ENCODE data around the gene UBE2G1.
"Not testable (repeated sequence)": the region's sequence is repeated elsewhere in the genome, so short reads cannot be mapped to it uniquely, and the experiment has no call there.

Gene UBE2G1

GRCh38 chr17:4394208-4395110 lies 28.0 kb upstream of the UBE2G1 start:
- Histone ChIP-seq H3K27ac (ENCODE audit: low read length) (no peak overlapping the region), H3K27me3 (ENCODE audit: low read depth, low read length) (no peaks in the 10 kb centered on the region), H3K9me3 (ENCODE audit: control insufficient read depth in 1 of 2, low read length in 2 of 2) (no peaks in the 10 kb centered on the region), H3K36me3 (ENCODE audit: control insufficient read depth in 1 of 2, insufficient read depth in 2 of 2, low read length in 2 of 2) (no peaks in the 10 kb centered on the region), H3K4me1 (ENCODE audit: control insufficient read depth in 1 of 2, insufficient read depth in 2 of 2, low read length in 2 of 2) (no peaks in the 10 kb centered on the region), H3K4me3 (ENCODE audit: low read depth in 1 of 2, low read length in 2 of 2) (no peak overlapping the region)

- Histone ChIP-seq H3K27ac (ENCODE audit: low read length) (no peak overlapping the region), H3K27me3 (ENCODE audit: low read depth, low read length) (no peaks in the 10 kb centered on the region), H3K4me1 (ENCODE audit: control insufficient read depth in 1 of 2, insufficient read depth in 2 of 2, low read length in 2 of 2) (no peaks in the 10 kb centered on the region), H3K9me3 (ENCODE audit: control insufficient read depth in 1 of 2, low read length in 2 of 2) (no peaks in the 10 kb centered on the region), H3K36me3 (ENCODE audit: control insufficient read depth in 1 of 2, insufficient read depth in 2 of 2, low read length in 2 of 2) (no peaks in the 10 kb centered on the region), H3K4me3 (ENCODE audit: low read depth in 1 of 2, low read length in 2 of 2) (no peak overlapping the region)
Observed at GRCh38 chr17:4393806-4394205, 27.3 kb upstream of the UBE2G1 start.

- no peak overlapping the region for H3K4me3 ChIP-seq (ENCODE audit: low read depth in 1 of 2, low read length in 2 of 2)
- H3K36me3 ChIP-seq (ENCODE audit: control insufficient read depth in 1 of 2, insufficient read depth in 2 of 2, low read length in 2 of 2), result no peaks in the 10 kb centered on the region
- no peak overlapping the region for H3K27ac ChIP-seq (ENCODE audit: low read length)
- no peaks in the 10 kb centered on the region for H3K27me3 ChIP-seq (ENCODE audit: low read depth, low read length)
- no peaks in the 10 kb centered on the region for H3K9me3 ChIP-seq (ENCODE audit: control insufficient read depth in 1 of 2, low read length in 2 of 2)
- no peaks in the 10 kb centered on the region for H3K4me1 ChIP-seq (ENCODE audit: control insufficient read depth in 1 of 2, insufficient read depth in 2 of 2, low read length in 2 of 2)
Observed at GRCh38 chr17:4389079-4389478, 22.6 kb upstream of the UBE2G1 start.

GRCh38 chr17:4387137-4387536 lies 20.7 kb upstream of the UBE2G1 start:
- H3K9me3 ChIP-seq (ENCODE audit: control insufficient read depth in 1 of 2, low read length in 2 of 2), result no peaks in the 10 kb centered on the region
- no peaks in the 10 kb centered on the region for H3K4me1 ChIP-seq (ENCODE audit: control insufficient read depth in 1 of 2, insufficient read depth in 2 of 2, low read length in 2 of 2)
- no peak overlapping the region for H3K27ac ChIP-seq (ENCODE audit: low read length)
- H3K27me3 ChIP-seq (ENCODE audit: low read depth, low read length), result no peaks in the 10 kb centered on the region
- H3K36me3 ChIP-seq (ENCODE audit: control insufficient read depth in 1 of 2, insufficient read depth in 2 of 2, low read length in 2 of 2), result no peaks in the 10 kb centered on the region
- no peak overlapping the region for H3K4me3 ChIP-seq (ENCODE audit: low read depth in 1 of 2, low read length in 2 of 2)

DNA sequence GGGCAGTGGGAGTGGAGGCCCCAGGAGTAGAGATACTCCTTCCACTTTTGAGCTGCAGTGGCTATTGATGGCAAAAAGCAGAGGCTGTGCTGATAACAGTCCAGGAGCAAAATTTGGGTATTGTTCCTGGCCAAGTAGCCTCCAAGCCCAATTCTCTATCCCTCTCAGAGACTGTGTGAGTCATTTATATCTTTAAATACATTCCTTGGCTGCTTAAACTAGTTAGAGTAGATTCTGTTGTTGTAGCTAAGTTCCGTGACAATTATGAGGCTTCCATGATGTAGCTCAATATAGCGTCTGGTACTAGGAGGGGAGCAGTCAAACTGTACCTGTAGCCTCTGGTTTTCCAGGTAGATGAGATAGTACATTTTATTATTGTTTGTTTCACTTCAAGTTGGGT lies 19.9 kb upstream of the UBE2G1 start:
- Histone ChIP-seq H3K27ac (ENCODE audit: low read length) (no peak overlapping the region), H3K4me3 (ENCODE audit: low read depth in 1 of 2, low read length in 2 of 2) (no peak overlapping the region), H3K9me3 (ENCODE audit: control insufficient read depth in 1 of 2, low read length in 2 of 2) (no peaks in the 10 kb centered on the region), H3K27me3 (ENCODE audit: low read depth, low read length) (no peaks in the 10 kb centered on the region), H3K36me3 (ENCODE audit: control insufficient read depth in 1 of 2, insufficient read depth in 2 of 2, low read length in 2 of 2) (no peaks in the 10 kb centered on the region), H3K4me1 (ENCODE audit: control insufficient read depth in 1 of 2, insufficient read depth in 2 of 2, low read length in 2 of 2) (no peaks in the 10 kb centered on the region)

GRCh38 chr17:4381690-4382671 lies 15.5 kb upstream of the UBE2G1 start:
- Histone ChIP-seq H3K4me1 (ENCODE audit: control insufficient read depth in 1 of 2, insufficient read depth in 2 of 2, low read length in 2 of 2) (no peaks in the 10 kb centered on the region), H3K27me3 (ENCODE audit: low read depth, low read length) (no peaks in the 10 kb centered on the region), H3K27ac (ENCODE audit: low read length) (no peak overlapping the region), H3K9me3 (ENCODE audit: control insufficient read depth in 1 of 2, low read length in 2 of 2) (no peaks in the 10 kb centered on the region), H3K36me3 (ENCODE audit: control insufficient read depth in 1 of 2, insufficient read depth in 2 of 2, low read length in 2 of 2) (no peaks in the 10 kb centered on the region), H3K4me3 (ENCODE audit: low read depth in 1 of 2, low read length in 2 of 2) (no peak overlapping the region)

GRCh38 chr17:4378626-4379025 lies 12.2 kb upstream of the UBE2G1 start:
- Histone ChIP-seq H3K27me3 (ENCODE audit: low read depth, low read length) (no peaks in the 10 kb centered on the region), H3K9me3 (ENCODE audit: control insufficient read depth in 1 of 2, low read length in 2 of 2) (no peaks in the 10 kb centered on the region), H3K4me3 (ENCODE audit: low read depth in 1 of 2, low read length in 2 of 2) (no peak overlapping the region), H3K4me1 (ENCODE audit: control insufficient read depth in 1 of 2, insufficient read depth in 2 of 2, low read length in 2 of 2) (no peaks in the 10 kb centered on the region), H3K27ac (ENCODE audit: low read length) (no peak overlapping the region), H3K36me3 (ENCODE audit: control insufficient read depth in 1 of 2, insufficient read depth in 2 of 2, low read length in 2 of 2) (no peaks in the 10 kb centered on the region)

GRCh38 chr17:4377247-4377646 lies 10.8 kb upstream of the UBE2G1 start:
- not testable (repeated sequence) for H3K9me3 ChIP-seq (ENCODE audit: control insufficient read depth in 1 of 2, low read length in 2 of 2); H3K4me3 ChIP-seq (ENCODE audit: low read depth in 1 of 2, low read length in 2 of 2); H3K36me3 ChIP-seq (ENCODE audit: control insufficient read depth in 1 of 2, insufficient read depth in 2 of 2, low read length in 2 of 2); H3K4me1 ChIP-seq (ENCODE audit: control insufficient read depth in 1 of 2, insufficient read depth in 2 of 2, low read length in 2 of 2); H3K27me3 ChIP-seq (ENCODE audit: low read depth, low read length); H3K27ac ChIP-seq (ENCODE audit: low read length)

- not testable (repeated sequence) for H3K9me3 ChIP-seq (ENCODE audit: control insufficient read depth in 1 of 2, low read length in 2 of 2); H3K27me3 ChIP-seq (ENCODE audit: low read depth, low read length)
Observed at GRCh38 chr17:4375796-4376440, 9.4 kb upstream of the UBE2G1 start.

DNA sequence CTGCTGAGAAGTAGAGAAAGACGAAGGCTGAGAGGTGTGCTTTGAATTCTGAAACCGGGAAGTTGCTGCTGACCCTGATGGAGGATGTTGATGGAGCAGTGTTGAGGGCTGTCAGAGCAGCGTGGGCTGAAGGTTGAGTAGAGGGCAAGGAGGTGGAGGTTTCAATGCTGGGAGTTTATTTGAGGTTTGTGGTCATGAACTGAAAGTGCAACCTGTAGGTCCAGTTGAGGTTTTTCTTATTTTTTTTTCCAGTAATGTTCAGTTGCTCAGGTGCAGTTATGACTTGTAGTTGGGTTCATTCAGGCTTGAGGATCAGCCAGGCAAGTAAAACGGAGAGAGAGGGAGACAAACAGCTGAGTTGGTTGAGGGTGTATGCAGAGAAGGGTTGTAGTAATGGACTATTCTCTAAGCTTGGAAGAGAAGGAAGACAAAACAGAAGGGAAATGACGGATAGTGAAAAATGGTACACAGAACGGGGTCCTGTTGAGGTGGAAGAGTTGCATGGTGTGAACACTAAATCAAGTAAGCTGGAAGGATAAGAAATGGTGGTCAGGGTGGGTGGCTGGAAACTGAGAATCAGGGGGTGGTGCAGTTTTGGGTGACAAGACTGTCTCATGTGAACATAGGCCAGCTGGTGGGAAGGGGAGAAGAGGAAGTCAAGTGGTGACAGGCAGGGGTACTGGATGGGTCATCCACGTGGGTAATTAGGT lies 8.7 kb upstream of the UBE2G1 start:
- no peaks in the 10 kb centered on the region for H3K4me1 ChIP-seq (ENCODE audit: control insufficient read depth in 1 of 2, insufficient read depth in 2 of 2, low read length in 2 of 2)
- no peak overlapping the region for H3K27ac ChIP-seq (ENCODE audit: low read length)
- H3K4me3 ChIP-seq (ENCODE audit: low read depth in 1 of 2, low read length in 2 of 2), result no peak overlapping the region
- no peaks in the 10 kb centered on the region for H3K9me3 ChIP-seq (ENCODE audit: control insufficient read depth in 1 of 2, low read length in 2 of 2)
- no peaks in the 10 kb centered on the region for H3K27me3 ChIP-seq (ENCODE audit: low read depth, low read length)
- no peaks in the 10 kb centered on the region for H3K36me3 ChIP-seq (ENCODE audit: control insufficient read depth in 1 of 2, insufficient read depth in 2 of 2, low read length in 2 of 2)

More at GRCh38 chr17:4375796-4376440, 9.4 kb upstream of the UBE2G1 start:
- H3K4me3 ChIP-seq (ENCODE audit: low read depth in 1 of 2, low read length in 2 of 2); H3K27ac ChIP-seq (ENCODE audit: low read length); H3K4me1 ChIP-seq (ENCODE audit: control insufficient read depth in 1 of 2, insufficient read depth in 2 of 2, low read length in 2 of 2); H3K36me3 ChIP-seq (ENCODE audit: control insufficient read depth in 1 of 2, insufficient read depth in 2 of 2, low read length in 2 of 2): not testable (repeated sequence)
